Measurements from ENCODE around the gene SDK1. TPM values are rescaled to one million over a fixed set of nuclear protein-coding genes. Genes with fewer than 3 reads are reported as not detected.

Gene SDK1
- total RNA-seq, 1 donor from 2014 or later, result 37.6 TPM

DNA sequence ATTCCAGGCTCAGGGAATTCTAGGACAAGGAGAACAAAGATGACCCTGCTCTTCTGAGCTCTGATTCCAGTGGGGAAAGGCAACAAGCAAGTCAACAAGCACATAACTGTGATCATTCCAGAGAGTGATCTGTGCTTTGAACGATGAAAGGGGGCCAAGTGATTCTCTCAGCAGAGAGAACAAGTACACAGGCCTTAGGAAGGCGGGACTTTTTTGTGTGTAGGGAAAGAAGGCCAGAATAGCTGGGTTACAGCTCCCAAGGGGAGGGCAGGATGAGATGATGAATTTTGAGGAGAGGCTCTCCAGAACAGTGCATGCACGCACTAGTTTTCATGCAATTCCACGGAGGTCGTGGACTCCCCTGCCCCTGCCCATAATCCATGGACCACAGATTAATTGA, 565.2 kb downstream of the SDK1 start:
- H3K27ac Mint-ChIP-seq, result no peak overlapping the region
- peaks cover 7% of the 10 kb centered on the region for H3K36me3 Mint-ChIP-seq (ENCODE audit: insufficient read depth)
- TF ChIP-seq, protein P1, sequence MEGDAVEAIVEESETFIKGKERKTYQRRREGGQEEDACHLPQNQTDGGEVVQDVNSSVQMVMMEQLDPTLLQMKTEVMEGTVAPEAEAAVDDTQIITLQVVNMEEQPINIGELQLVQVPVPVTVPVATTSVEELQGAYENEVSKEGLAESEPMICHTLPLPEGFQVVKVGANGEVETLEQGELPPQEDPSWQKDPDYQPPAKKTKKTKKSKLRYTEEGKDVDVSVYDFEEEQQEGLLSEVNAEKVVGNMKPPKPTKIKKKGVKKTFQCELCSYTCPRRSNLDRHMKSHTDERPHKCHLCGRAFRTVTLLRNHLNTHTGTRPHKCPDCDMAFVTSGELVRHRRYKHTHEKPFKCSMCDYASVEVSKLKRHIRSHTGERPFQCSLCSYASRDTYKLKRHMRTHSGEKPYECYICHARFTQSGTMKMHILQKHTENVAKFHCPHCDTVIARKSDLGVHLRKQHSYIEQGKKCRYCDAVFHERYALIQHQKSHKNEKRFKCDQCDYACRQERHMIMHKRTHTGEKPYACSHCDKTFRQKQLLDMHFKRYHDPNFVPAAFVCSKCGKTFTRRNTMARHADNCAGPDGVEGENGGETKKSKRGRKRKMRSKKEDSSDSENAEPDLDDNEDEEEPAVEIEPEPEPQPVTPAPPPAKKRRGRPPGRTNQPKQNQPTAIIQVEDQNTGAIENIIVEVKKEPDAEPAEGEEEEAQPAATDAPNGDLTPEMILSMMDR (IDR thresholded peaks at IDR 0.05; ENCODE audit: unreplicated experiment), result no peak
- peaks cover 6% of the 10 kb centered on the region for H3K4me1 Mint-ChIP-seq (ENCODE audit: low read depth)
- no peak overlapping the region for H3K4me3 Mint-ChIP-seq (ENCODE audit: low read depth)
- peaks cover 10% of the 10 kb centered on the region for H3K9me3 Mint-ChIP-seq (ENCODE audit: low read depth)
- H3K27me3 Mint-ChIP-seq, result no peaks in the 10 kb centered on the region
- DNase-seq (ENCODE audit: low spot score, unreplicated experiment), result no peak

DNA sequence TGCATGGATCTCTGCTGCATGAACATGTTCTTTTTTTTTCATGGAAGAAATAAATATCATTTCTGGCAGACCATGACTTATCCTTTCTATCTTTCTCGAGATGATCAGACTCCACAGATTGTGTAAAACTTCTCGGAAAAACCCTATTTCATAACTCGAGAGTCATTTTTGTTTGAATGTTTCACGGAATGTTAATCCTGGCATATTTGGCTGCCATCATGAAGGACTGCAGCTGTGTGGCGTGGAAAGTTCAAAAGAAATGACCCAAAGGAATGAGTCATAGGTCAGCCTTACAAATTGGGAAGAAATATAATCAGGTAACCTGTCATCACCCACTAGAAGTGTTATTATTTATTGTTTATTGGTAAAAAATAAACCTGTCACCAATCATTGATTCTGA, 566.8 kb downstream of the SDK1 start:
- Mint-ChIP-seq H3K4me3 (ENCODE audit: low read depth) (no peak overlapping the region), H3K4me1 (ENCODE audit: low read depth) (peaks cover 2% of the 10 kb centered on the region), H3K36me3 (ENCODE audit: insufficient read depth) (peaks cover 7% of the 10 kb centered on the region), H3K9me3 (ENCODE audit: low read depth) (peaks cover 20% of the 10 kb centered on the region), H3K27me3 (no peaks in the 10 kb centered on the region), H3K27ac (no peak overlapping the region)
- TF ChIP-seq, protein P1 (IDR thresholded peaks at IDR 0.05; ENCODE audit: unreplicated experiment), result no peak
- DNase-seq (ENCODE audit: low spot score, unreplicated experiment), result no peak

DNA sequence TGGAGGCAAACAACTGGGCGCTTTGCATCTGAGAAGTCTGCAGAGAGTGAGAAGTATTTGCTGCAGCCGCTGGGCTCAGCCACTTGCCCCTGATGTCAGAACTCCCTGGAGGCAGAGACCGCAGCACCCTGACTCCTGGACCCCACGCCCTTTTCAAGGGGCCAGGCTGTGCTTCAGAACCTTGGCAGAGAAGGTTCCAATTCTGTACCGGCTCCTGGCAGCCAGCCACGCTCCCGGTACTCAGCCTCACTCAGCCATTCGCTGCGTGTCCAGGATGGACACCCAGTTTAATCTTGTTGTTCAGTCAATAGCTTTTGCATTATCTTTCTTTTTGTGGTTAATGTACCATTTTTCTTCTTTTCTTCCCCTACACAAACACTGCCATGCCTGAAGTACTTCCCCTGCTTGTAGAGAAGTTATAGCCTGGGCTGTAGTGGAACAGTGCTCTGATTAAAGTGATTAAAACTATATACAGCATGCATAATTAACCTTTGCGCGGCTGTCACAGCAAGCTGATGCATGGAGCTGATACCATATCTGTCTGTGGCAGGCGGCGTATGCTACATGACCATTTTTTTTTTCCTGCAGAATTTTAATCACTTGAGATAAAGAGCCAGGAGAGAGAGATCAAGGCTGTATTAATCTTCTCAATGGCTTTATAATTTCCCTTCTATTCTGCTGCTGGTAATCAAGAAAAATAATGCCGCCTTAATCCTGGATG, 578.5 kb downstream of the SDK1 start:
- H3K4me1 Mint-ChIP-seq (ENCODE audit: low read depth), result peaks cover 10% of the 10 kb centered on the region
- TF ChIP-seq, protein P1 (IDR thresholded peaks at IDR 0.05; ENCODE audit: unreplicated experiment), result no peak
- no peak overlapping the region for H3K27ac Mint-ChIP-seq
- DNase-seq (ENCODE audit: low spot score, unreplicated experiment), result no peak
- H3K4me3 Mint-ChIP-seq (ENCODE audit: low read depth), result no peak overlapping the region
- no peaks in the 10 kb centered on the region for H3K27me3 Mint-ChIP-seq
- H3K36me3 Mint-ChIP-seq (ENCODE audit: insufficient read depth), result peaks cover 5% of the 10 kb centered on the region
- no peaks in the 10 kb centered on the region for H3K9me3 Mint-ChIP-seq (ENCODE audit: low read depth)

GRCh38 chr7:3880228-3880987, 579.4 kb downstream of the SDK1 start:
- H3K27ac Mint-ChIP-seq, result no peak overlapping the region
- TF ChIP-seq, protein P1 (IDR thresholded peaks at IDR 0.05; ENCODE audit: unreplicated experiment), result no peak
- H3K4me1 Mint-ChIP-seq (ENCODE audit: low read depth), result peaks cover 10% of the 10 kb centered on the region
- no peaks in the 10 kb centered on the region for H3K9me3 Mint-ChIP-seq (ENCODE audit: low read depth)
- H3K27me3 Mint-ChIP-seq, result no peaks in the 10 kb centered on the region
- DNase-seq (ENCODE audit: low spot score, unreplicated experiment), result no peak
- peaks cover 5% of the 10 kb centered on the region for H3K36me3 Mint-ChIP-seq (ENCODE audit: insufficient read depth)
- H3K4me3 Mint-ChIP-seq (ENCODE audit: low read depth), result no peak overlapping the region

DNA sequence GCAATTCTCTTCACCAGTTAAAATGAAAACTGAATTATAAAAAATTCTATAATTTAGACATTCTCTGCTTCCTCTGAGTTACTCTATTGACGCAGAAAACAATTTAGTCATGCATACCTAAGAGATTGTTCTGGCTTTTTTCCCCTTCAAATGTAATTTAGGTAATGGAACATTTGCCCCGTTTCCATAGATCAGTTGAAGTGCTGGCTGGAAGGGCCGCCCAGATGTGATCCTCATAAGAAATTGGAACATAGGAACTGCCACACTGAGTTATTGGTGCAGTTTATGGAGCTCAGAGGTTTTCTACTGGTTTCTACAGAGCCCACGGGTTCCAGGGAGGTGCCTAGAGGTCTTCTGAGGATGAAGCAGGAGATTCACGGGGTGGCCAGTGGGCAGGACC, 581.7 kb downstream of the SDK1 start:
- Mint-ChIP-seq H3K4me1 (ENCODE audit: low read depth) (peaks cover 13% of the 10 kb centered on the region), H3K27me3 (no peaks in the 10 kb centered on the region), H3K36me3 (ENCODE audit: insufficient read depth) (peaks cover 5% of the 10 kb centered on the region), H3K9me3 (ENCODE audit: low read depth) (no peaks in the 10 kb centered on the region), H3K4me3 (ENCODE audit: low read depth) (no peak overlapping the region), H3K27ac (no peak overlapping the region)
- TF ChIP-seq, protein P1 (IDR thresholded peaks at IDR 0.05; ENCODE audit: unreplicated experiment), result no peak
- DNase-seq (ENCODE audit: low spot score, unreplicated experiment), result no peak
